HG03442 (cell line): ENCODE results near the gene ANKRD16.
"Not testable (repeated sequence)": the region's sequence is repeated elsewhere in the genome, so short reads cannot be mapped to it uniquely, and the experiment has no call there.

Experiments
- ATAC-seq: cut with Tn5 transposase; IDR thresholded peaks from one replicate; pipeline ENCODE4 v1.9.1; 2021; ENCODE audit warnings: mild to moderate bottlenecking, moderate library complexity; ENCODE audit not compliant: unreplicated experiment

The ANKRD16 gene

GRCh38 chr10:5840314-5841307 is 49.1 kb downstream of the ANKRD16 start:
- ATAC-seq = peak; percentile 70

- ATAC-seq = not testable (repeated sequence)
Measured at GRCh38 chr10:5836181-5836580, 53.5 kb downstream of the ANKRD16 start.

- no peak for ATAC-seq
Measured at GRCh38 chr10:5835446-5836095, 54.1 kb downstream of the ANKRD16 start.

GRCh38 chr10:5833814-5834213 is 55.9 kb downstream of the ANKRD16 start:
- no peak for ATAC-seq

GRCh38 chr10:5832946-5833345 is 56.7 kb downstream of the ANKRD16 start:
- ATAC-seq = no peak

- no peak for ATAC-seq
Measured at GRCh38 chr10:5831446-5831782, 58.3 kb downstream of the ANKRD16 start.

GRCh38 chr10:5830629-5831445 is 58.9 kb downstream of the ANKRD16 start:
- no peak for ATAC-seq

- ATAC-seq = no peak
Measured at GRCh38 chr10:5829267-5829666, 60.4 kb downstream of the ANKRD16 start.

GRCh38 chr10:5828725-5829124 is 61.0 kb downstream of the ANKRD16 start:
- no peak for ATAC-seq

GRCh38 chr10:5827841-5828240 is 61.9 kb downstream of the ANKRD16 start:
- no peak for ATAC-seq

- not testable (repeated sequence) for ATAC-seq
Measured at GRCh38 chr10:5826511-5826910, 63.2 kb downstream of the ANKRD16 start.

GRCh38 chr10:5818894-5819293 is 70.8 kb downstream of the ANKRD16 start:
- ATAC-seq = peak; percentile 38

- ATAC-seq = no peak
Measured at GRCh38 chr10:5818048-5818331, 71.7 kb downstream of the ANKRD16 start.

GRCh38 chr10:5817322-5818047 is 72.2 kb downstream of the ANKRD16 start:
- ATAC-seq = no peak

- ATAC-seq = no peak
Measured at GRCh38 chr10:5816170-5816569, 73.5 kb downstream of the ANKRD16 start.

- no peak for ATAC-seq
Measured at GRCh38 chr10:5814110-5815107, 75.3 kb downstream of the ANKRD16 start.

GRCh38 chr10:5813341-5814109 is 76.2 kb downstream of the ANKRD16 start, which contains the start of gene GDI2:
Gene GDI2 (minus strand): TSS chr10:5813434. CDS start chr10:5813258, 176 bp downstream.
- ATAC-seq = peak; percentile 73

- ATAC-seq = peak; percentile 20
Measured at GRCh38 chr10:5813091-5813340, 76.7 kb downstream of the ANKRD16 start.
